Testis (tissue), 3 donors: ENCODE results near the gene HNF1A. TPM values are rescaled to one million over a fixed set of nuclear protein-coding genes. Genes with fewer than 3 reads are reported as not detected.

Experiments
- DNase-seq: peaks from one replicate; pipeline ENCODE4 v3.0.0-alpha.2; 2019
- H3K27ac ChIP-seq, 2 donors: fragments of 200-600 bp; sonication (generic); one replicate each; pipeline ENCODE4 v1.5.1; 2019
- H3K27me3 ChIP-seq: fragments of 200-600 bp; sonication (generic); one replicate; pipeline ENCODE4 v1.5.1; 2019
- H3K36me3 ChIP-seq: fragments of 200-600 bp; sonication (generic); one replicate; pipeline ENCODE4 v1.5.1; 2017; ENCODE audit warnings: low read depth; ENCODE audit errors: missing control alignments
- H3K4me1 ChIP-seq: fragments of 200-600 bp; sonication (generic); one replicate; pipeline ENCODE4 v1.5.1; 2019
- H3K4me3 ChIP-seq, 2 donors: fragments of 200-600 bp; sonication (generic); one replicate each; pipeline ENCODE4 v1.5.1; 2017 to 2019
- H3K9me3 ChIP-seq: fragments of 200-600 bp; sonication (generic); one replicate; pipeline ENCODE4 v1.5.1; 2017
- POLR2A ChIP-seq: fragments of 450-650 bp; IDR thresholded peaks from one replicate; pipeline ENCODE4 v1.6.1; 2017; ENCODE audit warnings: antibody characterized with exemption, mild to moderate bottlenecking, moderate library complexity
- whole genome bisulfite sequencing, 2 donors: methylation state at CpG; one replicate each; pipeline ENCODE4 v1.1.5; 2018; 5-methylcytosine and 5-hydroxymethylcytosine counted together
- intact Hi-C: fragments of 100-400 bp; cut with DNase I; formaldehyde crosslinking; loops from one replicate; pipeline ENCODE4 v1.15.1; 2023; ENCODE audit warnings: low total_unique reads
- polyA plus RNA-seq: library from polyadenylated mRNA; stranded (reverse); fragments of 350-450 nt; fragmentation: Illumina TruSeq; extraction: RNeasy Lipid Tissue Mini Kit (QIAGEN cat#74804); gene quantifications from one replicate; pipeline ENCODE4 v1.2.3, GENCODE V29; 2014; ENCODE audit warnings: low read depth, low replicate concordance; ENCODE audit not compliant: insufficient read depth
- total RNA-seq, 2 donors: library from RNA; depleted of rRNA; stranded (reverse); fragments of >200 nt; gene quantifications; one replicate each; pipeline ENCODE4 v1.2.3, GENCODE V29; 2016
- TF ChIP-seq, protein P1 (sequence below), 3 experiments: fragments of 450-650 bp in 2 of 3; fragments of 200-600 bp in 1 of 3; sonication (generic) in 1 of 3; IDR thresholded peaks; one replicate each; pipeline ENCODE4 v1.5.1; 2016 to 2019; ENCODE audit warnings: antibody characterized with exemption in 3 of 3, mild to moderate bottlenecking in 2 of 3, moderate library complexity in 1 of 3

Gene HNF1A
- total and polyA plus RNA-seq, 3 donors from 2014 or later: 0.70 to 0.81 (median 0.79) TPM

DNA sequence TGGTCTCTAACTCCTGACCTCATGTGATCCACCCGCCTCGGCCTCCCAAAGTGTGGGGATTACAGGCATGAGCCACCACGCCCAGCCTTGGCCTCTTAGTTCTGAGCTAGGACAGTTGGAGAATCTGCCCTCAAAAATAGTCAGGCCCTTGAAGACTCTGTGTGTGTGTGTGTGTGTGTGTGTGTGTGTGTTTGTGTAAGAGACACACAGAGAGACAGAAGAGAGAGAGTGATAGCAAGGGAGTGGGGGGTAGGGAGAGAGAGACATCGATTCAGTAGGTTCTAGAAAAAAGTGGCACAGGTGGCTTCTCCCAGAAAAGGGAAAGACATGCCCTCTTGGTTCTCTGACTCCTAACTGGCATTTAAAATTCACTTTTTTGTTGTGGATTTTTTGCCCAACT lies 5.4 kb downstream of the HNF1A start:
- TF ChIP-seq, protein P1, sequence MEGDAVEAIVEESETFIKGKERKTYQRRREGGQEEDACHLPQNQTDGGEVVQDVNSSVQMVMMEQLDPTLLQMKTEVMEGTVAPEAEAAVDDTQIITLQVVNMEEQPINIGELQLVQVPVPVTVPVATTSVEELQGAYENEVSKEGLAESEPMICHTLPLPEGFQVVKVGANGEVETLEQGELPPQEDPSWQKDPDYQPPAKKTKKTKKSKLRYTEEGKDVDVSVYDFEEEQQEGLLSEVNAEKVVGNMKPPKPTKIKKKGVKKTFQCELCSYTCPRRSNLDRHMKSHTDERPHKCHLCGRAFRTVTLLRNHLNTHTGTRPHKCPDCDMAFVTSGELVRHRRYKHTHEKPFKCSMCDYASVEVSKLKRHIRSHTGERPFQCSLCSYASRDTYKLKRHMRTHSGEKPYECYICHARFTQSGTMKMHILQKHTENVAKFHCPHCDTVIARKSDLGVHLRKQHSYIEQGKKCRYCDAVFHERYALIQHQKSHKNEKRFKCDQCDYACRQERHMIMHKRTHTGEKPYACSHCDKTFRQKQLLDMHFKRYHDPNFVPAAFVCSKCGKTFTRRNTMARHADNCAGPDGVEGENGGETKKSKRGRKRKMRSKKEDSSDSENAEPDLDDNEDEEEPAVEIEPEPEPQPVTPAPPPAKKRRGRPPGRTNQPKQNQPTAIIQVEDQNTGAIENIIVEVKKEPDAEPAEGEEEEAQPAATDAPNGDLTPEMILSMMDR (IDR thresholded peaks at IDR 0.05): no peak
- TF ChIP-seq POLR2A: no peak
- Histone ChIP-seq H3K36me3 (no peaks in the 10 kb centered on the region), H3K9me3 (no peaks in the 10 kb centered on the region), H3K27ac (no peak overlapping the region), H3K4me1 (no peaks in the 10 kb centered on the region), H3K4me3 (no peak overlapping the region), H3K27me3 (no peaks in the 10 kb centered on the region)
- 79 to 87% methylated on average over 4 of the region's 4 CpGs for WGBS, 2 donors
- no peak for DNase-seq
- intact Hi-C loops: no loop called here

DNA sequence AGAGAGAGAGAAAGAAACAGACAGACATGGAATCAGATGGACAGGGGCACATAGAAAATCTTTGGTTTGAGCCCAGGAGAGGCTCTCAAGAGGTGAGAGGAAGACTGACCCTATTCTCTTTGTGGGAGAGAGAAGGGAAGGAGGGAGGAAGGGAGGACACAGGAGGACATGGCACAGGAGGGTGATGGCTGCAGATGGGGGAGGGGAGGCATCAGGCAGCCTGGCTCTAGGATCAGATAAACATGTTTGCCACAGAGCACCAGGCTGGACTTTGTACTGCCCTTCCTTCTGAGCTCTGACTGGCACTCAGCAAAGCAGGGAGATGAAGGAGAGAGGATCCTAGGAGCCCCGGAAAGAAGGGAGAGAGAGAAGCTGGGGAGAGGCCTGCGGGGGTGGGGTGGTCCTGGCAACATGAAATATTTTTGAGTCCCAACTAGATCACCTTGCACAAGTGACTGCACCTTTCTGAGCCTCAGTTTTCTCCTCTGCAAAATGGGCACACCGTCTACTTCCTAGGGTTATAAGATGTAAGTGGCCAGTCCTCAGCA lies 6.1 kb downstream of the HNF1A start:
- intact Hi-C loops: no loop called here
- no peak for DNase-seq
- H3K27me3 ChIP-seq: no peaks in the 10 kb centered on the region
- no peaks in the 10 kb centered on the region for H3K9me3 ChIP-seq
- WGBS, 2 donors: 86 to 93% methylated on average over 3 of the region's 3 CpGs
- no peaks in the 10 kb centered on the region for H3K4me1 ChIP-seq
- H3K36me3 ChIP-seq: no peaks in the 10 kb centered on the region
- H3K27ac ChIP-seq: no peak overlapping the region
- H3K4me3 ChIP-seq: no peak overlapping the region
- TF ChIP-seq, protein P1 (IDR thresholded peaks at IDR 0.05): no peak
- no peak for TF ChIP-seq POLR2A

- Histone ChIP-seq H3K27me3 (no peaks in the 10 kb centered on the region), H3K36me3 (no peaks in the 10 kb centered on the region), H3K4me3 (no peak overlapping the region), H3K4me1 (no peaks in the 10 kb centered on the region), H3K27ac (no peak overlapping the region), H3K9me3 (no peaks in the 10 kb centered on the region)
- intact Hi-C loops: no loop called here
- DNase-seq: no peak
- no peak for TF ChIP-seq POLR2A
- TF ChIP-seq, protein P1 (IDR thresholded peaks at IDR 0.05): no peak
- WGBS, 2 donors: 90 to 91% methylated on average over 4 of the region's 4 CpGs
Observed at GRCh38 chr12:120988234-120988633, 9.9 kb downstream of the HNF1A start.

- Histone ChIP-seq H3K36me3 (no peaks in the 10 kb centered on the region), H3K9me3 (no peaks in the 10 kb centered on the region), H3K27me3 (no peaks in the 10 kb centered on the region), H3K4me3 (no peak overlapping the region), H3K27ac (no peak overlapping the region), H3K4me1 (no peaks in the 10 kb centered on the region)
- DNase-seq: no peak
- WGBS, 2 donors: 91% methylated on average over 10 to 14 of the region's 17 CpGs
- intact Hi-C loops: no loop called here
- TF ChIP-seq POLR2A: no peak
- TF ChIP-seq, protein P1 (IDR thresholded peaks at IDR 0.05): no peak
Observed at GRCh38 chr12:120988658-120989057, 10.3 kb downstream of the HNF1A start.

GRCh38 chr12:120989687-120990086 lies 11.3 kb downstream of the HNF1A start:
- no peak overlapping the region for H3K27ac ChIP-seq
- no peaks in the 10 kb centered on the region for H3K36me3 ChIP-seq
- H3K4me1 ChIP-seq: no peaks in the 10 kb centered on the region
- no peak for TF ChIP-seq POLR2A
- TF ChIP-seq, protein P1 (IDR thresholded peaks at IDR 0.05): no peak
- WGBS, 2 donors: 90 to 97% methylated on average over 3 of the region's 3 CpGs
- no peaks in the 10 kb centered on the region for H3K9me3 ChIP-seq
- H3K4me3 ChIP-seq: no peak overlapping the region
- intact Hi-C loops: no loop called here
- H3K27me3 ChIP-seq: no peaks in the 10 kb centered on the region
- DNase-seq: no peak
